Activated T-helper 17 cell treated with anti-CD3 and anti-CD28 coated beads, Interleukin-2, amount 50 U/mL, for 72 hours (primary cell): Measurements from ENCODE around the gene CLEC5A. TPM values are rescaled to one million over a fixed set of nuclear protein-coding genes. Genes with fewer than 3 reads are reported as not detected.
A peak's percentile ranks its signal among the peaks of the same experiment; 100 is the strongest.

Experiments used
- ATAC-seq: fragments of 150-1000 bp; cut with Tn5 transposase; replicated peaks from 2 replicates; pipeline ENCODE4 v1.10.0; 2021; ENCODE audit warnings: mild to moderate bottlenecking, moderate library complexity
- H3K27ac Mint-ChIP-seq: one replicate; pipeline ENCODE4 v1.8.0; 2022; ENCODE audit warnings: mixed read lengths
- H3K27me3 Mint-ChIP-seq: one replicate; pipeline ENCODE4 v1.8.0; 2022; ENCODE audit warnings: mixed read lengths
- H3K36me3 Mint-ChIP-seq: one replicate; pipeline ENCODE4 v1.8.0; 2022; ENCODE audit warnings: low read depth, mild to moderate bottlenecking, mixed read lengths
- H3K4me1 Mint-ChIP-seq: one replicate; pipeline ENCODE4 v1.8.0; 2022; ENCODE audit warnings: mixed read lengths
- H3K4me3 Mint-ChIP-seq: one replicate; pipeline ENCODE4 v1.8.0; 2022; ENCODE audit warnings: mild to moderate bottlenecking, mixed read lengths
- H3K9me3 Mint-ChIP-seq: one replicate; pipeline ENCODE4 v1.8.0; 2022; ENCODE audit warnings: mixed read lengths
- total RNA-seq, 2 donors: library from RNA; stranded (reverse); gene quantifications; one replicate each; pipeline ENCODE4 v1.2.3, GENCODE V29; 2022

The CLEC5A gene
- total RNA-seq, 2 donors from 2014 or later, result not detected

GRCh38 chr7:141960687-141961422, 14.1 kb upstream of the CLEC5A start:
- Mint-ChIP-seq H3K27ac (no peak overlapping the region), H3K4me1 (no peaks in the 10 kb centered on the region), H3K27me3 (no peaks in the 10 kb centered on the region), H3K36me3 (no peaks in the 10 kb centered on the region), H3K9me3 (no peaks in the 10 kb centered on the region), H3K4me3 (no peak overlapping the region)
- no peak for ATAC-seq

GRCh38 chr7:141956084-141956483, 9.3 kb upstream of the CLEC5A start:
- no peaks in the 10 kb centered on the region for H3K9me3 Mint-ChIP-seq
- H3K27me3 Mint-ChIP-seq, result peaks cover 16% of the 10 kb centered on the region
- H3K4me1 Mint-ChIP-seq, result no peaks in the 10 kb centered on the region
- H3K4me3 Mint-ChIP-seq, result no peak overlapping the region
- H3K27ac Mint-ChIP-seq, result no peak overlapping the region
- ATAC-seq, result no peak
- H3K36me3 Mint-ChIP-seq, result no peaks in the 10 kb centered on the region

GRCh38 chr7:141954334-141954733, 7.6 kb upstream of the CLEC5A start:
- Mint-ChIP-seq H3K4me1 (no peaks in the 10 kb centered on the region), H3K9me3 (no peaks in the 10 kb centered on the region), H3K36me3 (no peaks in the 10 kb centered on the region), H3K4me3 (no peak overlapping the region), H3K27me3 (peaks cover 21% of the 10 kb centered on the region), H3K27ac (no peak overlapping the region)
- ATAC-seq, result no peak

- H3K27me3 Mint-ChIP-seq, result peaks cover 21% of the 10 kb centered on the region
- no peak for ATAC-seq
- H3K4me3 Mint-ChIP-seq, result no peak overlapping the region
- no peaks in the 10 kb centered on the region for H3K4me1 Mint-ChIP-seq
- no peak overlapping the region for H3K27ac Mint-ChIP-seq
- H3K36me3 Mint-ChIP-seq, result no peaks in the 10 kb centered on the region
- H3K9me3 Mint-ChIP-seq, result no peaks in the 10 kb centered on the region
Observed at GRCh38 chr7:141952461-141952860, 5.7 kb upstream of the CLEC5A start.

GRCh38 chr7:141950806-141951205, 4.0 kb upstream of the CLEC5A start:
- H3K9me3 Mint-ChIP-seq, result no peaks in the 10 kb centered on the region
- H3K27me3 Mint-ChIP-seq, result peaks cover 21% of the 10 kb centered on the region
- no peaks in the 10 kb centered on the region for H3K4me1 Mint-ChIP-seq
- H3K27ac Mint-ChIP-seq, result no peak overlapping the region
- H3K4me3 Mint-ChIP-seq, result no peak overlapping the region
- H3K36me3 Mint-ChIP-seq, result no peaks in the 10 kb centered on the region
- no peak for ATAC-seq

- H3K27me3 Mint-ChIP-seq, result peaks cover 21% of the 10 kb centered on the region
- ATAC-seq, result no peak
- no peaks in the 10 kb centered on the region for H3K9me3 Mint-ChIP-seq
- no peaks in the 10 kb centered on the region for H3K36me3 Mint-ChIP-seq
- H3K4me3 Mint-ChIP-seq, result no peak overlapping the region
- no peaks in the 10 kb centered on the region for H3K4me1 Mint-ChIP-seq
- H3K27ac Mint-ChIP-seq, result no peak overlapping the region
Observed at GRCh38 chr7:141949911-141950310, 3.1 kb upstream of the CLEC5A start.

- Mint-ChIP-seq H3K27me3 (peaks cover 17% of the 10 kb centered on the region), H3K27ac (no peak overlapping the region), H3K9me3 (no peaks in the 10 kb centered on the region), H3K4me1 (no peaks in the 10 kb centered on the region), H3K36me3 (no peaks in the 10 kb centered on the region), H3K4me3 (no peak overlapping the region)
- ATAC-seq, result no peak
Observed at GRCh38 chr7:141949451-141949850, 2.7 kb upstream of the CLEC5A start.

- no peak for ATAC-seq
- peaks cover 14% of the 10 kb centered on the region for H3K27me3 Mint-ChIP-seq
- no peaks in the 10 kb centered on the region for H3K36me3 Mint-ChIP-seq
- no peaks in the 10 kb centered on the region for H3K4me1 Mint-ChIP-seq
- no peaks in the 10 kb centered on the region for H3K9me3 Mint-ChIP-seq
- H3K4me3 Mint-ChIP-seq, result no peak overlapping the region
- H3K27ac Mint-ChIP-seq, result no peak overlapping the region
Observed at GRCh38 chr7:141949021-141949420, 2.2 kb upstream of the CLEC5A start.

GRCh38 chr7:141945356-141945755, 1.4 kb downstream of the CLEC5A start:
- ATAC-seq, result peak; percentile 58
- Mint-ChIP-seq H3K9me3 (peaks cover 7% of the 10 kb centered on the region), H3K27me3 (peaks cover 10% of the 10 kb centered on the region), H3K4me3 (no peak overlapping the region), H3K27ac (no peak overlapping the region), H3K4me1 (no peaks in the 10 kb centered on the region), H3K36me3 (no peaks in the 10 kb centered on the region)

- Mint-ChIP-seq H3K27me3 (peaks cover 6% of the 10 kb centered on the region), H3K9me3 (peaks cover 7% of the 10 kb centered on the region), H3K4me1 (no peaks in the 10 kb centered on the region), H3K4me3 (no peak overlapping the region), H3K27ac (no peak overlapping the region), H3K36me3 (no peaks in the 10 kb centered on the region)
- no peak for ATAC-seq
Observed at GRCh38 chr7:141944811-141945210, 2.0 kb downstream of the CLEC5A start.

- no peak overlapping the region for H3K27ac Mint-ChIP-seq
- ATAC-seq, result no peak
- no peak overlapping the region for H3K4me3 Mint-ChIP-seq
- peaks cover 6% of the 10 kb centered on the region for H3K27me3 Mint-ChIP-seq
- H3K36me3 Mint-ChIP-seq, result no peaks in the 10 kb centered on the region
- H3K9me3 Mint-ChIP-seq, result peaks cover 11% of the 10 kb centered on the region
- H3K4me1 Mint-ChIP-seq, result no peaks in the 10 kb centered on the region
Observed at GRCh38 chr7:141943846-141944245, 2.9 kb downstream of the CLEC5A start.

GRCh38 chr7:141941075-141941474, 5.7 kb downstream of the CLEC5A start:
- no peak for ATAC-seq
- peaks cover 11% of the 10 kb centered on the region for H3K9me3 Mint-ChIP-seq

GRCh38 chr7:141930211-141930610, 16.6 kb downstream of the CLEC5A start:
- peaks cover 3% of the 10 kb centered on the region for H3K9me3 Mint-ChIP-seq
- H3K27me3 Mint-ChIP-seq, result peaks cover 5% of the 10 kb centered on the region
- H3K27ac Mint-ChIP-seq, result no peak overlapping the region
- ATAC-seq, result no peak
- H3K36me3 Mint-ChIP-seq, result no peaks in the 10 kb centered on the region
- H3K4me1 Mint-ChIP-seq, result no peaks in the 10 kb centered on the region
- no peak overlapping the region for H3K4me3 Mint-ChIP-seq

More at GRCh38 chr7:141941075-141941474, 5.7 kb downstream of the CLEC5A start:
- Mint-ChIP-seq H3K27ac (no peak overlapping the region), H3K36me3 (no peaks in the 10 kb centered on the region), H3K4me3 (no peak overlapping the region), H3K4me1 (no peaks in the 10 kb centered on the region), H3K27me3 (peaks cover 7% of the 10 kb centered on the region)

- H3K4me1 Mint-ChIP-seq, result no peaks in the 10 kb centered on the region
- H3K27me3 Mint-ChIP-seq, result peaks cover 5% of the 10 kb centered on the region
- H3K36me3 Mint-ChIP-seq, result no peaks in the 10 kb centered on the region
- H3K9me3 Mint-ChIP-seq, result peaks cover 3% of the 10 kb centered on the region
- H3K4me3 Mint-ChIP-seq, result no peak overlapping the region
- ATAC-seq, result no peak
- H3K27ac Mint-ChIP-seq, result no peak overlapping the region
Observed at GRCh38 chr7:141928845-141929195, 18.0 kb downstream of the CLEC5A start.

GRCh38 chr7:141928146-141928844, 18.5 kb downstream of the CLEC5A start:
- H3K9me3 Mint-ChIP-seq, result peaks cover 3% of the 10 kb centered on the region
- H3K4me1 Mint-ChIP-seq, result no peaks in the 10 kb centered on the region
- H3K36me3 Mint-ChIP-seq, result no peaks in the 10 kb centered on the region
- no peak overlapping the region for H3K4me3 Mint-ChIP-seq
- ATAC-seq, result no peak
- H3K27me3 Mint-ChIP-seq, result peaks cover 5% of the 10 kb centered on the region
- no peak overlapping the region for H3K27ac Mint-ChIP-seq
